ENCODE results near the gene ARHGEF7. TPM values are rescaled to one million over a fixed set of nuclear protein-coding genes. Genes with fewer than 3 reads are reported as not detected.

The ARHGEF7 gene
- polyA plus RNA-seq, 1 donor (not counting 4 experiments of a cell fraction or from before 2014, with no cell fraction given): 25.2 TPM

- H3K4me1 ChIP-seq (ENCODE audit: control insufficient read depth, extremely low read depth, insufficient read depth, low read length): no peaks in the 10 kb centered on the region
- no peaks in the 10 kb centered on the region for H3K79me2 ChIP-seq (ENCODE audit: control insufficient read depth, insufficient read depth, low read length)
- H3K36me3 ChIP-seq (ENCODE audit: control insufficient read depth in 2 of 2, extremely low read depth in 1 of 2, insufficient read depth in 2 of 2, low read length in 2 of 2): no peaks in the 10 kb centered on the region
- no peak overlapping the region for H2AFZ ChIP-seq (ENCODE audit: control insufficient read depth, low read length)
- H4K20me1 ChIP-seq (ENCODE audit: control insufficient read depth, extremely low read depth, insufficient read depth, low read length): no peaks in the 10 kb centered on the region
- TF ChIP-seq CTCF (optimal IDR thresholded peaks at IDR 0.05 in 1 of 3, IDR thresholded peaks at IDR 0.05 in 1 of 3, conservative IDR thresholded peaks at IDR 0.05 in 1 of 3; ENCODE audit: extremely low read depth in 1 of 3, insufficient read depth in 2 of 3, low read length in 3 of 3): no peak
- TF ChIP-seq EZH2 (IDR thresholded peaks at IDR 0.05; ENCODE audit: low read length): no peak
- no peak overlapping the region for H3K4me3 ChIP-seq (ENCODE audit: control insufficient read depth in 2 of 3, extremely low read depth in 1 of 3, insufficient read depth in 2 of 3, low read depth in 1 of 3, low read length in 3 of 3)
- no peak overlapping the region for H3K9ac ChIP-seq (ENCODE audit: control insufficient read depth, extremely low read depth, insufficient read depth, low read length)
- H3K4me2 ChIP-seq (ENCODE audit: control insufficient read depth, extremely low read depth, insufficient read depth, low read depth, low read length): no peak overlapping the region
- DNase-seq (ENCODE audit: low read depth, low spot score): no peak
- no peaks in the 10 kb centered on the region for H3K9me1 ChIP-seq (ENCODE audit: control insufficient read depth, extremely low read depth, insufficient read depth, low read length)
- H3K9me3 ChIP-seq (ENCODE audit: control insufficient read depth, low read depth, low read length): no peaks in the 10 kb centered on the region
- peaks cover 22% of the 10 kb centered on the region for H3K27me3 ChIP-seq (ENCODE audit: control insufficient read depth, extremely low read depth, insufficient read depth, low read length)
- FAIRE-seq: no peak
- dilution Hi-C loops (cut with MboI; ENCODE audit: extremely low pct_ligation_motif_present, low sequenced_read_pairs): no loop called here
- no peak overlapping the region for H3K27ac ChIP-seq (ENCODE audit: control insufficient read depth, insufficient read depth, low read length)
Measured at GRCh38 chr13:111139452-111139851, 24.3 kb downstream of the ARHGEF7 start.

- H3K27ac ChIP-seq (ENCODE audit: control insufficient read depth, insufficient read depth, low read length): no peak overlapping the region
- H3K9ac ChIP-seq (ENCODE audit: control insufficient read depth, extremely low read depth, insufficient read depth, low read length): no peak overlapping the region
- H3K4me2 ChIP-seq (ENCODE audit: control insufficient read depth, extremely low read depth, insufficient read depth, low read depth, low read length): no peak overlapping the region
- H3K27me3 ChIP-seq (ENCODE audit: control insufficient read depth, extremely low read depth, insufficient read depth, low read length): peaks cover 24% of the 10 kb centered on the region
- H2AFZ ChIP-seq (ENCODE audit: control insufficient read depth, low read length): no peak overlapping the region
- DNase-seq (ENCODE audit: low read depth, low spot score) (no peak), FAIRE-seq (no peak)
- H3K9me1 ChIP-seq (ENCODE audit: control insufficient read depth, extremely low read depth, insufficient read depth, low read length): no peaks in the 10 kb centered on the region
- H3K4me1 ChIP-seq (ENCODE audit: control insufficient read depth, extremely low read depth, insufficient read depth, low read length): no peaks in the 10 kb centered on the region
- dilution Hi-C loops (cut with MboI; ENCODE audit: extremely low pct_ligation_motif_present, low sequenced_read_pairs): no loop called here
- H3K4me3 ChIP-seq (ENCODE audit: control insufficient read depth in 2 of 3, extremely low read depth in 1 of 3, insufficient read depth in 2 of 3, low read depth in 1 of 3, low read length in 3 of 3): no peak overlapping the region
- H3K36me3 ChIP-seq (ENCODE audit: control insufficient read depth in 2 of 2, extremely low read depth in 1 of 2, insufficient read depth in 2 of 2, low read length in 2 of 2): no peaks in the 10 kb centered on the region
- no peaks in the 10 kb centered on the region for H3K79me2 ChIP-seq (ENCODE audit: control insufficient read depth, insufficient read depth, low read length)
- H3K9me3 ChIP-seq (ENCODE audit: control insufficient read depth, low read depth, low read length): no peaks in the 10 kb centered on the region
- TF ChIP-seq EZH2 (IDR thresholded peaks at IDR 0.05; ENCODE audit: low read length): no peak
- TF ChIP-seq CTCF (optimal IDR thresholded peaks at IDR 0.05 in 1 of 3, IDR thresholded peaks at IDR 0.05 in 1 of 3, conservative IDR thresholded peaks at IDR 0.05 in 1 of 3; ENCODE audit: extremely low read depth in 1 of 3, insufficient read depth in 2 of 3, low read length in 3 of 3): no peak
- no peaks in the 10 kb centered on the region for H4K20me1 ChIP-seq (ENCODE audit: control insufficient read depth, extremely low read depth, insufficient read depth, low read length)
Measured at GRCh38 chr13:111139873-111140561, 24.9 kb downstream of the ARHGEF7 start.
